Non-pigmented ciliary epithelial cell (primary cell): Measurements from ENCODE around the gene ZBTB16.
A peak's percentile ranks its signal among the peaks of the same experiment; 100 is the strongest.

Source experiments
- DNase-seq: peaks from one replicate; pipeline ENCODE4 v3.0.0-alpha.2; 2010; ENCODE audit warnings: low read depth

Gene ZBTB16

DNA sequence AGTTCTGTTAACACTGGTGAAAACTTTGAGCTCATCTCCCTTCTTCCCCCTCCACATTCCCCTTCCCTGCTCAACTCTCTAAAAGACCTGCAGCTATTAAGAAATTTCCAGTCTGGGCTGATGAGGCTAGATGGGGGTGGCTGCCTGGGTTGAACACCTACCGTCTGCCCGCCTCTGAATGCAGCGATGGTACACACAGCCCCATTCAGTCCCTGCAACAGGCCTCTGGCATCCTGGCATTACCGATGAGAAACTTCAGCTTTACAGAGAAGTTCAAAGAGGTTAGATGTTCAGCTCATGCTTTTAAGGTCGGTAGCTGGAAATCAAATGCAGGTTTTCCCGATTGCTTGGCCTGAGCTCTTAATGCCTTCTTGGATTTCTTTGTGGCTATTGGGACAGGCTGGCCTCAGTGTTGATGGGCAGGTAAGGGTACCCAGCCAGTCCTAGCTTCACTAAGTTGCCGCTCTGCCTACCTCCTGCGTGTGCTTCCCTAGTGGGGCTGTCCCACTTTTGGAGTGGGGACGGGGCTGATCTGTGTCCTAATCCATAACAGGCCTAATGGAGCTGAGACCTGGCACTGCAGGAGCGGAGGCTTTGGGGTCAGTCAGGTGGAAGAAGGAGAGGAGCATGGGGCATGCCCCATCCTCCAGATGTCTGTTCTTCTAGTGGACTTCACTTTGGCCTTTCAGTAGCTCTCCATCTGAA, 49.1 kb downstream of the ZBTB16 start:
- DNase-seq, result no peak

- DNase-seq, result no peak
Measured at GRCh38 chr11:114109206-114110090, 49.9 kb downstream of the ZBTB16 start.

DNA sequence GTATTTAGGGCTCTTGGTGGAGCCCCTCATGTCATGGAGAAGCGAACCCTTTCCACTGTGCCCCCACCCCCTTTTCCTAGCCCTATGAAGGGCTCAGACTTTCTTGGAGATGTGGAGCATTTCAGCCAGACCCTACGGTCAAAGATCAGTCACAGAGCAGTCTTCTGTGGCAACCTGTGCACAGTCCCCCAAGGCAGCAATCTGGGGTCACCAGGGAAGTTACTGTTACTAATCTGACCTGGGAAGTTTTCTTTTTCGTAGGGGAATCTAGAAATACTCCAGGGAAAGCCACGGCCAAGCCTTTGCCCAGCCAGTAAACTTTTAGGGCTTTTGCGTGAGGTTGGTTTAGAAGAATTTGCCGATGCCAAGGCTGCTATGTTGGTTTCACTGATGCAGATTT, 50.6 kb downstream of the ZBTB16 start:
- no peak for DNase-seq

DNA sequence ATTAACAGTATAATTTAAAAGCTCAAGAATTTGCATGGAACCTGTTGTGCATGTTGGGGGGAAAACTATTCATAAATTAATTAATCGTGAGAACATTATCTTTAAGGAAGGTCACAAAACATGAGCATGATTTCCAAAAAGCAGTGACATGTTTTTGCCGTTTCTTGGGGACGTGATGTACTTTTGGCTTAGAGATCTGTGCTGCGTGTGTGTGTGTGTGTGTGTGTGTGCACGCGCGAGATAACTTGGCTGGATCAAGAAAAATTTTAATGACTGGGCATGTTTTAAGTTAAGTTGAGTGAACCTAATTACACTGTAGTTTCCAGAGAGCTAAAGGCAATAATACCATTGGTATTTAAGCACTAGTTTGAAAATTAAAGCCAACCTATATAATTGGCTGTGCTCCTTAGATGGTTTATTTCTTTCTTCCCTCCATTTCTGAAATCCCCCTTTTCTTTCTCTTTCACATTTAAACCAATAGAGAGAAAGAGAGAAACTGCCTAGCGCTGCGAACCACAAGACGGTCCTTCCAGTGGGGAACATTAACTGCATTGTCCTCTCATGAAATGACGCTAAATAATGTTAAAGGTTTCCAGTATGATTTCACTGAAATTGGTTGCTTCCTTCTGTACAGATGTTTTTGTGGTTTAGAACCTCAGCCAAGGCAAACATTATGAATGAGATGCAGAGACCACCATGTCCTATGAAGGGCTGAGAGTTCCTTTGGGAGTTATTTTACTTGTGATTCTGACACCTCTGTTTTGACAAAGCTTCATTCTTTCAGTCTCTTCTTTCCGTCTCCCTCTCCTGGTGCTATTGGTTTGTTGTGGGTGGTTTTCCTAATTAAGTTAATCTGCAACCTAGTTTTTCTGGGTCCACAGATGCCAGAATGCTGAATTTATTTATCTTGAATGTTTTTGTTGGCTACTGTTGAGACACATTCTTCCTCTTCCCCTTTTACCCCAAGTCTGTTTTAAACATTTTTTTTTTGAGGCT, 51.7 kb downstream of the ZBTB16 start:
- peak; percentile 34 for DNase-seq

GRCh38 chr11:114115451-114115928, 56.0 kb downstream of the ZBTB16 start:
- DNase-seq, result no peak

GRCh38 chr11:114116357-114116756, 56.8 kb downstream of the ZBTB16 start:
- no peak for DNase-seq

DNA sequence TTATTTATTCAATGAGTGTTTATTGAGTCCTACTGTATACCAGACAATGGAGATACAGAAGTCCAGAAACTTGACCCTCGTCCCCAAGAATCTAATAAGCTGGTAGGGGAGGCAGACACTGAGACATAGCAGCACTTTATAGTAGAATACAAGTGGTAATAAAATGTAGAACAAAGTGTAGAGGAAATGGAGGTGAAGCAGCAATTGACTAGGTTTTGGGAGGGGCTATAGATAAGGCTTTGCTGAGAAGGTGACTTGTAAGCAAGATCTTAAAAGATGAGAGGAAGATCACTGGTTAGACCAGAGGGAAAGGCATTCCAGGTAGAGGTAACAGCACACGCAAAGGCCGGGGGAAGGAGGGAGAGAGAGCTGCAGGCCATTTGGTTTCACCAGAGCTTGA, 57.3 kb downstream of the ZBTB16 start:
- no peak for DNase-seq

- no peak for DNase-seq
Measured at GRCh38 chr11:114120606-114121005, 61.1 kb downstream of the ZBTB16 start.

DNA sequence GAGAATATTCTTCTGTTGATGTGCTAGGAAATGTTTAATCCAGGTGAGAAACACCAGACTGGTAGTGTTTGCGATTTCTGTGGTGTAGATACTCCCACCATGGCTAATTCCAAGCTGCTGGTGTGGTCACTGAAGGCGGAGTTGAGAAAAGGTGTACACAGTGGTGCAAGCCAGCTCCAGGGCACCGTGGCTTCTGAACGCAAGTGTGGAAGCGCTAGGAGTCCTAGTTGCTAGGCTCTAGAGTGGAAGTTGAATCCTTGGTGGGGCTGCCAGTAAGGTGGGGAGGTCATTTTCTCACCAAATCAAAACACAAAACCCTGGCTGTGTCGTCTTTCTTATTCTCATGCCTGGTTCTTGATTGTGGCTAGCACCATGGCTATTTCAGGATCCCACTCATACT, 61.6 kb downstream of the ZBTB16 start:
- DNase-seq, result no peak

DNA sequence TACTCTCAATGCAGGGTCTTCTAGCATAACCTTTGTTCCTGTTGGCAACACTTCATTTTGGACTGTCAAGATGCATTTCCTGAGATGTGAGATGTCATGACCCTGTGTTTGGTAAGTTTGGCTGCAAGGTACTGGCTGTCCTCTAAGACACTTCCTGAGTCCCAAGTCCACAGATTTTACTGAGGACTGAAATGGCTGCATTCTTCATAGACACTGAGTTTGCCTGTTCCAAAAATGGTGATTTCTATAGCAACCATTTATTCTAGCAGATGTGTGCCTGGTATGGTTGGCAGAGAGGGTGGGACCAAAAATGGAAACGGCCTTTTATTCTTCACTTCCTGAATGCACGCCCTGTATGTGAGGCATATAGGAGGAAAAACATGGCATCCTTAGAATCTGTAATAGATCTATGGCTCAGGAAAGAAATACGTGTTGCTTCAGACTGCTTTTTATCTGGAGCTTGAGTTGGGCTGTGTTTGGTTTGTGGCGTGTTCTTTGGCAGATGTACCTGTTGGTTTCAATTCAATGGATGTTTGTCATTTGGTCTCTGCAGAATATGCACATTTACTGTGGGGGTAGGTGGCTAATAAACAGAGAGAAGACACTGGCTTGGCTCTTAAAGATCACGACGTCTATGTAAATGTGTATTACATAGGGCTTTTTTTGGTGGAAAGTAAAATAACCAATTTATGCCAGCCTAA, 62.4 kb downstream of the ZBTB16 start:
- DNase-seq, result no peak

GRCh38 chr11:114122686-114123085, 63.2 kb downstream of the ZBTB16 start:
- no peak for DNase-seq

- no peak for DNase-seq
Measured at GRCh38 chr11:114123692-114124330, 64.3 kb downstream of the ZBTB16 start.

DNA sequence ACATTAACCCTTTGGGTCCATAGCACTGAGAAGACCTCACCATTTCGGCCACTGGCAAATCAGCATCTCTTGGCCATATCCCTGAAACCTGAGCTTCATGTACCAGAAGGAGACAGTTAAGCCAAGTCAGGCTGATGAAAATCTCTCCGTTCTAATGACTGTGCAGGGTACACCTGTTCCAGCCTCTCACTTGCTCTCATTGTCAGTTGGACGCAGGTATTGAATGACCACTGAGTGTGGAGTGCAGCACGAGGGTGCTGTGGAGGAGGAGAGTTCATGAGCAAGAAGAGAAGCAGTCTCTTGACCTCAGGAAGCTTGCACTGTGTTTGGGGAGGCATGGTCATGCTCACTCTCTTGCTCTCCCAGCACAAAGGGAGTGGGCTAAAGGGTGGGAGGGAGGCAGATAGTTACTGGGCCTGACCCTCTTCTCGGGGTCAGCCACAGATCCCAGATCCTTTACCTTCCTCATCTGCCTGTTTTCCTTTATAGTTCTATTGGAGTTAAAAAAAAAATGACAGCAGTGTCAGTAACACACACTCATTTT, 65.2 kb downstream of the ZBTB16 start:
- DNase-seq, result no peak

DNA sequence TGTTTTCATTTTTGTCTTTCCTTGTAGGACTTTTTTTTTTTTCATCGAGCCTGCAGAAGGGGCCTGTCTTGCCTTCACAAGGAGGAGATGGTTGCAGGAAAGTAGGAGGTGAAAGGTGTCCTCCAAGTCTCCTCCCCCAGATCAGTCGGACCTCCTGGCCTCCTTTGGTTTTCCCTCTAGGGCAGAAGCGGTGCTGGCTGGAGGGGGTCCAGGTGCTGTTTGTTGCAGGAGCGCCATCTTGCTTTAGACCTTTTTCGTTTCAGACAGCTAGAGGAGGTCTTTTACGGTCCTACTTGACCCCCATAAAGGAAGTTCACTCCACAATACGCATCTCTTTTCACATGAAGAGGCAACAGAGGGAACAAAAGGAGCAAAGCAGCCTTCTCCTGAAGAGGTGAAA, 66.0 kb downstream of the ZBTB16 start:
- DNase-seq, result no peak

- no peak for DNase-seq
Measured at GRCh38 chr11:114125959-114126358, 66.4 kb downstream of the ZBTB16 start.

DNA sequence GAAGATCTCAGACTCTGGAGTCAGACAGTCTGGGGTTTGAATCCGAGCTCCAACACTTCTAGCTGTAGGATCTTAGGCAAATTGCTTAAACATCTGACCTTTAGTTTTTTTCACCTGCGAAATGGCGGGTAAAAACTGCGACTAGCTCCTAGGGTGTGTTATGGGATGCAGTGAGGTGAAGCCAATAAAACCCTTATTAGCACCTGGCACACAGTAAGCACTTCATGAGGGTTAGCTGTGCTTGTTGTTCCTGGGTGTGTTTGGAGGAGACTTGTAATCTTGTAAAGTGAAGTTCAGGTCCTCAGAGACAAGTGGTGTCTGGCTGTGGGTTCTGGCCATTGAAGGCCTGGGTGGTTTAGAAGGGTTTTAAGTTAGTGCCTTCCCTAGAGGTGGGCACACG, 68.9 kb downstream of the ZBTB16 start:
- DNase-seq, result no peak

- DNase-seq, result no peak
Measured at GRCh38 chr11:114129142-114129541, 69.6 kb downstream of the ZBTB16 start.

DNA sequence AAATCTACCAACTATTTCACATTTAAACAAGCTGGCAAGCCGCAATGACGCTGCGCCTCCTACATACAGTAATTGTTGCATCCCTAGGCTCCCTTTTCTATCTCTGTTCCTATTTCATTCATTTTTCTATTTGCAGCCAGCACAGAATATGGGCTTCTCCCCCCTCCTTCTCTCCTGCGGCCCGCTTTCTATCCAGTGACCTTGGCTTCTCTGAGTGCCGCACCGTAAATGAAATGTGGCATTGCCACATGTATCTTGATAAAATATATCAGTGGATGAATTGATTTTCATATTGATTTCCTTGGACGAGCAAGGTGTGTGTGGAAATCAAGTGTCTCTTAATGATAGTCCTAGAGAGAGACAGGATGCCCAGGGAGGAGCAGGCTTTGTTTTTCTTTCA, 70.2 kb downstream of the ZBTB16 start:
- no peak for DNase-seq

- no peak for DNase-seq
Measured at GRCh38 chr11:114130115-114130576, 70.6 kb downstream of the ZBTB16 start.

GRCh38 chr11:114130629-114131277, 71.2 kb downstream of the ZBTB16 start:
- no peak for DNase-seq
